ENCODE measurements around the gene CAMK4. TPM values are rescaled to one million over a fixed set of nuclear protein-coding genes. Genes with fewer than 3 reads are reported as not detected.

CAMK4 gene
- total RNA-seq, 4 donors from 2014 or later: 0.49 to 4.1 (median 0.94) TPM

GRCh38 chr5:111520908-111521307, 296.7 kb downstream of the CAMK4 start:
- intact Hi-C loops (cut with DNase I; ENCODE audit: low total_unique reads): no loop called here
- H3K4me3 ChIP-seq (ENCODE audit: low read depth, poor library complexity, severe bottlenecking): no peak overlapping the region
- 78 to 85% methylated on average over 3 of the region's 3 CpGs for WGBS, 2 donors
- no peak for TF ChIP-seq CTCF (IDR thresholded peaks at IDR 0.05)
- TF ChIP-seq POLR2A (IDR thresholded peaks at IDR 0.05): no peak
- no peak for DNase-seq (ENCODE audit: low spot score in 2 of 2)

- WGBS, 2 donors: 89 to 96% methylated on average over 3 of the region's 3 CpGs
- intact Hi-C loops (cut with DNase I; ENCODE audit: low total_unique reads): no loop called here
- TF ChIP-seq CTCF (IDR thresholded peaks at IDR 0.05): no peak
These were observed 303.9 kb downstream of the CAMK4 start for GRCh38 chr5:111528056-111528455.

GRCh38 chr5:111530298-111530740, 306.1 kb downstream of the CAMK4 start:
- TF ChIP-seq CTCF (IDR thresholded peaks at IDR 0.05) (no peak), POLR2A (IDR thresholded peaks at IDR 0.05) (no peak)
- intact Hi-C loops (cut with DNase I; ENCODE audit: low total_unique reads): no loop called here
- no peak overlapping the region for H3K4me3 ChIP-seq (ENCODE audit: low read depth, poor library complexity, severe bottlenecking)
- WGBS, 2 donors: 23 to 31% methylated on average over 10 of the region's 10 CpGs
- peak; percentile 76 to 92 for DNase-seq (ENCODE audit: low spot score in 2 of 2)

More at GRCh38 chr5:111528056-111528455, 303.9 kb downstream of the CAMK4 start:
- DNase-seq (ENCODE audit: low spot score in 2 of 2): no peak
- H3K4me3 ChIP-seq (ENCODE audit: low read depth, poor library complexity, severe bottlenecking): no peak overlapping the region

GRCh38 chr5:111532886-111533582, 308.9 kb downstream of the CAMK4 start:
- WGBS, 2 donors: 62 to 65% methylated on average over 5 of the region's 5 CpGs

GRCh38 chr5:111535879-111536549, 311.8 kb downstream of the CAMK4 start:
- no peak overlapping the region for H3K4me3 ChIP-seq (ENCODE audit: low read depth, poor library complexity, severe bottlenecking)
- DNase-seq (ENCODE audit: low spot score in 2 of 2): no peak
- intact Hi-C loops (cut with DNase I; ENCODE audit: low total_unique reads): no loop called here
- TF ChIP-seq POLR2A (IDR thresholded peaks at IDR 0.05) (no peak), CTCF (IDR thresholded peaks at IDR 0.05) (no peak)
- WGBS, 2 donors: 67 to 86% methylated on average over 1 of the region's 1 CpG

More at GRCh38 chr5:111532886-111533582, 308.9 kb downstream of the CAMK4 start:
- H3K4me3 ChIP-seq (ENCODE audit: low read depth, poor library complexity, severe bottlenecking): no peak overlapping the region
- no peak for DNase-seq (ENCODE audit: low spot score in 2 of 2)
- TF ChIP-seq CTCF (IDR thresholded peaks at IDR 0.05) (no peak), POLR2A (IDR thresholded peaks at IDR 0.05) (no peak)
- intact Hi-C loops (cut with DNase I; ENCODE audit: low total_unique reads): no loop called here
